Aorta (tissue), 5 donors: ENCODE data around the gene TBC1D2. TPM values are rescaled to one million over a fixed set of nuclear protein-coding genes. Genes with fewer than 3 reads are reported as not detected.

ENCODE experiments used
- ATAC-seq: fragments of 200-7000 bp; cut with Tn5 transposase; one replicate; pipeline ENCODE4 v1.9.1; 2022; ENCODE audit warnings: moderate library complexity; ENCODE audit not compliant: low FRiP score
- DNase-seq, 2 donors: peaks; one replicate each; pipeline ENCODE4 v3.0.0-alpha.2; 2020
- H3K27ac ChIP-seq, 2 donors: one replicate each; pipeline ENCODE4 v1.5.1; 2013; ENCODE audit warnings: low read length in 2 of 2, mild to moderate bottlenecking in 2 of 2, moderate library complexity in 2 of 2, control low read depth in 1 of 2, inconsistent platforms in 1 of 2, low read depth in 1 of 2
- H3K27me3 ChIP-seq, 2 donors: one replicate each; pipeline ENCODE4 v1.6.1; 2013; ENCODE audit warnings: control low read depth in 1 of 2, low read length in 1 of 2, mild to moderate bottlenecking in 1 of 2, moderate library complexity in 1 of 2; ENCODE audit not compliant: insufficient read depth in 2 of 2, control insufficient read depth in 1 of 2
- H3K36me3 ChIP-seq, 2 donors: one replicate each; pipeline ENCODE4 v1.6.1; 2013; ENCODE audit warnings: control low read depth in 1 of 2, low read length in 1 of 2, mild to moderate bottlenecking in 1 of 2; ENCODE audit not compliant: insufficient read depth in 2 of 2, control insufficient read depth in 1 of 2
- H3K4me1 ChIP-seq, 2 donors: one replicate each; pipeline ENCODE4 v1.6.1; 2013; ENCODE audit warnings: low read length in 2 of 2, control low read depth in 1 of 2, mild to moderate bottlenecking in 1 of 2, moderate library complexity in 1 of 2; ENCODE audit not compliant: insufficient read depth in 2 of 2, control insufficient read depth in 1 of 2
- H3K4me3 ChIP-seq, 2 donors: one replicate each; pipeline ENCODE4 v1.5.1; 2013; ENCODE audit warnings: low read length in 2 of 2, control low read depth in 1 of 2, mild to moderate bottlenecking in 1 of 2
- H3K9me3 ChIP-seq: one replicate; pipeline ENCODE4 v1.6.1; 2013; ENCODE audit warnings: mild to moderate bottlenecking, low read length; ENCODE audit not compliant: control insufficient read depth
- WGBS, 2 donors: extraction: QIAGEN DNeasy Blood & Tissue Kit; methylation state at CpG; one replicate each; pipeline ENCODE4 v1.1.7; 2013; 5-methylcytosine and 5-hydroxymethylcytosine counted together
- intact Hi-C, 2 donors: fragments of 100-400 bp; cut with DNase I; formaldehyde crosslinking; loops; one replicate each; pipeline versions ENCODE4 v1.14.2 to v1.15.0; 2022
- polyA plus RNA-seq, 2 donors: library from polyadenylated mRNA; stranded (reverse); fragments of 200-250 nt; gene quantifications; one replicate each; pipeline ENCODE4 v1.2.3, GENCODE V29; 2013
- total RNA-seq, 2 donors: library from RNA; stranded (reverse); fragmentation: NEBNext Ultra II Directional; extraction: Animal tissue kit (Norgen Biotek cat#: 25700); gene quantifications; one replicate each; pipeline ENCODE4 v1.2.1, GENCODE V29; 2021
- donor health status: healthy with polysubstance abuse.
- donor health status: Bipolar disorder and iron deficiency.
- donor health status: DM: no; HTN: no; CAD: no.
- donor health status: DM: no; HTN: no; CAD: no.
- donor health status: DM: yes; HTN: yes; CAD: no.

Gene TBC1D2
- total and polyA plus RNA-seq, 4 donors, result 6.0 to 12.4 (median 8.4) TPM

- Histone ChIP-seq H3K27ac (no peak overlapping the region), H3K4me3 (no peak overlapping the region), H3K27me3 (no peaks in the 10 kb centered on the region), H3K9me3 (no peaks in the 10 kb centered on the region), H3K4me1 (no peaks in the 10 kb centered on the region), H3K36me3 (no peaks in the 10 kb centered on the region)
- ATAC-seq (no peak), DNase-seq (no peak)
- 77 to 87% methylated on average over 6 of the region's 6 CpGs for WGBS, 2 donors
- intact Hi-C loops, result no loop called here
These were observed 95.7 kb downstream of the TBC1D2 start for GRCh38 chr9:98159790-98160189.

GRCh38 chr9:98159301-98159700 is 96.1 kb downstream of the TBC1D2 start:
- H3K27me3 ChIP-seq, result no peaks in the 10 kb centered on the region
- H3K9me3 ChIP-seq, result no peaks in the 10 kb centered on the region
- WGBS, 2 donors, result 88 to 90% methylated on average over 5 of the region's 5 CpGs
- no peak overlapping the region for H3K4me3 ChIP-seq
- DNase-seq (no peak), ATAC-seq (no peak)
- intact Hi-C loops, result no loop called here
- H3K27ac ChIP-seq, result no peak overlapping the region
- no peaks in the 10 kb centered on the region for H3K4me1 ChIP-seq
- no peaks in the 10 kb centered on the region for H3K36me3 ChIP-seq

- DNase-seq, result no peak
- intact Hi-C loops, result no loop called here
- Histone ChIP-seq H3K27ac (no peak overlapping the region), H3K27me3 (no peaks in the 10 kb centered on the region), H3K36me3 (no peaks in the 10 kb centered on the region), H3K4me3 (no peak overlapping the region), H3K4me1 (no peaks in the 10 kb centered on the region), H3K9me3 (no peaks in the 10 kb centered on the region)
- 43 to 50% methylated on average over 4 of the region's 4 CpGs for WGBS, 2 donors
- ATAC-seq, result no peak
These were observed 97.2 kb downstream of the TBC1D2 start for GRCh38 chr9:98158071-98158831.

GRCh38 chr9:98157372-98157771 is 98.1 kb downstream of the TBC1D2 start:
- intact Hi-C loops, result no loop called here
- Histone ChIP-seq H3K4me1 (no peaks in the 10 kb centered on the region), H3K27ac (no peak overlapping the region), H3K9me3 (peaks cover under 1% of the 10 kb centered on the region), H3K4me3 (no peak overlapping the region), H3K27me3 (no peaks in the 10 kb centered on the region), H3K36me3 (no peaks in the 10 kb centered on the region)
- ATAC-seq, result no peak
- WGBS, 2 donors, result 91% methylated on average over 10 of the region's 10 CpGs
- no peak for DNase-seq

GRCh38 chr9:98154678-98155077 is 100.8 kb downstream of the TBC1D2 start:
- ATAC-seq (no peak), DNase-seq (no peak)
- Histone ChIP-seq H3K9me3 (peaks cover 2% of the 10 kb centered on the region), H3K27ac (no peak overlapping the region), H3K27me3 (no peaks in the 10 kb centered on the region), H3K4me3 (no peak overlapping the region), H3K36me3 (no peaks in the 10 kb centered on the region), H3K4me1 (no peaks in the 10 kb centered on the region)
- 90 to 91% methylated on average over 2 of the region's 2 CpGs for WGBS, 2 donors
- intact Hi-C loops, result no loop called here

GRCh38 chr9:98152526-98152925 is 102.9 kb downstream of the TBC1D2 start:
- intact Hi-C loops, result no loop called here
- no peak for ATAC-seq
- H3K4me1 ChIP-seq, result no peaks in the 10 kb centered on the region
- H3K27ac ChIP-seq, result no peak overlapping the region
- peaks cover 2% of the 10 kb centered on the region for H3K9me3 ChIP-seq
- no peak for DNase-seq
- H3K4me3 ChIP-seq, result no peak overlapping the region
- no peaks in the 10 kb centered on the region for H3K27me3 ChIP-seq
- H3K36me3 ChIP-seq, result no peaks in the 10 kb centered on the region

- Histone ChIP-seq H3K9me3 (peaks cover 2% of the 10 kb centered on the region), H3K27ac (no peak overlapping the region), H3K27me3 (no peaks in the 10 kb centered on the region), H3K4me1 (no peaks in the 10 kb centered on the region), H3K4me3 (no peak overlapping the region), H3K36me3 (no peaks in the 10 kb centered on the region)
- ATAC-seq (no peak), DNase-seq (no peak)
- WGBS, 2 donors, result 79 to 81% methylated on average over 3 of the region's 3 CpGs
- intact Hi-C loops, result no loop called here
These were observed 104.7 kb downstream of the TBC1D2 start for GRCh38 chr9:98150721-98151120.

- ATAC-seq, result no peak
These were observed 105.3 kb downstream of the TBC1D2 start for GRCh38 chr9:98150164-98150563.

GRCh38 chr9:98149422-98149821 is 106.0 kb downstream of the TBC1D2 start:
- 53 to 59% methylated on average over 3 of the region's 3 CpGs for WGBS, 2 donors
- intact Hi-C loops, result no loop called here

More at GRCh38 chr9:98150164-98150563, 105.3 kb downstream of the TBC1D2 start:
- Histone ChIP-seq H3K27me3 (no peaks in the 10 kb centered on the region), H3K4me1 (no peaks in the 10 kb centered on the region), H3K4me3 (no peak overlapping the region), H3K36me3 (no peaks in the 10 kb centered on the region), H3K9me3 (peaks cover 2% of the 10 kb centered on the region), H3K27ac (no peak overlapping the region)
- 77 to 79% methylated on average over 7 of the region's 7 CpGs for WGBS, 2 donors
- DNase-seq, result no peak
- intact Hi-C loops, result no loop called here

More at GRCh38 chr9:98149422-98149821, 106.0 kb downstream of the TBC1D2 start:
- no peak overlapping the region for H3K4me3 ChIP-seq
- H3K36me3 ChIP-seq, result no peaks in the 10 kb centered on the region
- no peak overlapping the region for H3K27ac ChIP-seq
- ATAC-seq (no peak), DNase-seq (no peak)
- H3K9me3 ChIP-seq, result peaks cover 2% of the 10 kb centered on the region
- H3K27me3 ChIP-seq, result no peaks in the 10 kb centered on the region
- H3K4me1 ChIP-seq, result no peaks in the 10 kb centered on the region
